Suprapubic skin (tissue), 4 donors: ENCODE measurements around the gene ZWINT. TPM values are rescaled to one million over a fixed set of nuclear protein-coding genes. Genes with fewer than 3 reads are reported as not detected.

ENCODE experiments used
- DNase-seq, 2 donors: peaks; one replicate each; pipeline ENCODE4 v3.0.0-alpha.2; 2019; ENCODE audit warnings: low spot score in 2 of 2
- H3K27ac ChIP-seq: fragments of 200-600 bp; sonication (generic); one replicate; pipeline ENCODE4 v1.5.1; 2019
- H3K27me3 ChIP-seq: fragments of 200-600 bp; sonication (generic); one replicate; pipeline ENCODE4 v1.5.1; 2019
- H3K36me3 ChIP-seq: fragments of 200-600 bp; sonication (generic); one replicate; pipeline ENCODE4 v1.5.1; 2019
- H3K4me1 ChIP-seq: fragments of 200-600 bp; sonication (generic); one replicate; pipeline ENCODE4 v1.5.1; 2019
- H3K4me3 ChIP-seq: fragments of 200-600 bp; sonication (generic); one replicate; pipeline ENCODE4 v1.5.1; 2019; ENCODE audit warnings: mild to moderate bottlenecking
- H3K9me3 ChIP-seq: fragments of 200-600 bp; sonication (generic); one replicate; pipeline ENCODE4 v1.5.1; 2019
- CTCF ChIP-seq, 2 donors: fragments of 200-600 bp in 1 of 2; fragments of 450-650 bp in 1 of 2; sonication (generic) in 1 of 2; IDR thresholded peaks; one replicate each; pipeline ENCODE4 v1.5.1; 2016 to 2019; ENCODE audit warnings: antibody characterized with exemption in 2 of 2, mild to moderate bottlenecking in 1 of 2, moderate library complexity in 1 of 2
- EP300 ChIP-seq: sonication (generic); formaldehyde crosslinking; IDR thresholded peaks from one replicate; pipeline ENCODE4 v1.6.1; 2017; ENCODE audit warnings: antibody characterized with exemption
- POLR2A ChIP-seq, 2 donors: fragments of 450-650 bp; IDR thresholded peaks; one replicate each; pipeline ENCODE4 v1.6.1; 2017; ENCODE audit warnings: antibody characterized with exemption in 2 of 2, mild to moderate bottlenecking in 2 of 2, moderate library complexity in 2 of 2
- POLR2AphosphoS5 ChIP-seq, 3 donors: sonication (generic); formaldehyde crosslinking; IDR thresholded peaks; one replicate each; pipeline ENCODE4 v1.6.1; 2017; ENCODE audit warnings: antibody characterized with exemption in 3 of 3
- total RNA-seq, 4 donors: library from RNA; depleted of rRNA; stranded (reverse); fragments of >200 nt; gene quantifications; one replicate each; pipeline ENCODE4 v1.1.0, GENCODE V29; 2016

ZWINT gene
- total RNA-seq, 4 donors from 2014 or later: 7.2 to 11.6 (median 9.4) TPM

GRCh38 chr10:56316603-56317002 is 44.5 kb downstream of the ZWINT start:
- no peaks in the 10 kb centered on the region for H3K9me3 ChIP-seq
- H3K36me3 ChIP-seq: no peaks in the 10 kb centered on the region
- H3K4me1 ChIP-seq: peaks cover 15% of the 10 kb centered on the region
- H3K27ac ChIP-seq: no peak overlapping the region
- TF ChIP-seq CTCF (IDR thresholded peaks at IDR 0.05) (no peak), EP300 (no peak), POLR2AphosphoS5 (IDR thresholded peaks at IDR 0.05) (no peak), POLR2A (IDR thresholded peaks at IDR 0.05) (no peak)
- H3K4me3 ChIP-seq: no peak overlapping the region
- H3K27me3 ChIP-seq: no peaks in the 10 kb centered on the region
- no peak for DNase-seq
